Measurements from ENCODE around the gene CD300LB. TPM values are rescaled to one million over a fixed set of nuclear protein-coding genes. Genes with fewer than 3 reads are reported as not detected.

The CD300LB gene
- total RNA-seq, 4 donors from 2014 or later, result 0.16 TPM; not detected in 3

DNA sequence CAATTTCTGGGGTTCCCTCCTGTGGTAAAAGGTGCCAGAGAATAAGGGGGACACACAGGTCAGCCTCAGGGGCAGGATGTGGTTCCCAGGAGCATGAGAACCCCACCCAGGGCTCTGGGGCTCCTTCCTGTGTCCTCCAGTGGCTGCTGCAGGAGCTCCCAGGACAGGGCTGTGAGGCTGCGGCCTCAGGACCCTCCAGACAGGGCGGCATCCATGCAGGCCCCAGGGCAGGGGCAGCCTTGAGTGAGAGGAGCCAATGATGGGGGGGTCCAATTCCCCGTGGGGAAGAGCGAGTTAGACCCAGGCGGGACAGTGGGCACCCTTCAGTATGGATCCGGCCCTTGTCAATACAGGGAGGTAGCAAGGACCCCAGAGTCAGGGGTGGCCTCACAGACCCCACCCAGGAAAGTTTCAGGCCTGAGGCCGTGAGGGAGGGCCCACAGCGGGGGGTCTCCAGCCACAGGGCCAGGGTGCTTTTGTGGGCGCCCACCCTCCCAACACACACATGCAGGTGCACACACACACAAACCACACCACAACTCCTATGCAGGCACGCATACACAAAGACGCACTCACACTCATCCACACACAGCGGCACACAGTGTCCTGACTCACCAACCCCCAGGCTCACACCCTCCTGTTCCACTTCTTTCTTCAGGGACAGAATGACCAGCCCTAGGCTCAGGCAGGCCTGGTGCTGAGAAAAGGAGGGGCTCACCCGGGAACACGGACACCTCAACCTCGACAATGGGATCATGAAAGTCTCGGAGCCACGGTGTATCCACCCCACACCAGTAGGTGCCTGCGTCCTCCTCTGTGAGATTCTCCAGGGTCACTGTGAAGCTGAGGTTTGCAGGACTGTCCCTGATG is 12.9 kb upstream of the CD300LB start:
- Histone ChIP-seq H3K27me3 (peaks cover 0 to 3% (median 0%) of the 10 kb centered on the region in 3 donors), H3K36me3 (no peaks in the 10 kb centered on the region), H3K4me3 (no peak overlapping the region), H3K27ac (no peak overlapping the region), H3K4me1 (no peaks in the 10 kb centered on the region), H3K9me3 (no peaks in the 10 kb centered on the region)
- intact Hi-C loops (cut with DNase I; ENCODE audit: low total_unique reads) (no loop called here), in situ Hi-C loops (cut with MboI; ENCODE audit: low sequenced_read_pairs in 4 of 4) (no loop called here)
- DNase-seq (no peak), ATAC-seq (no peak)
- TF ChIP-seq, protein P1, sequence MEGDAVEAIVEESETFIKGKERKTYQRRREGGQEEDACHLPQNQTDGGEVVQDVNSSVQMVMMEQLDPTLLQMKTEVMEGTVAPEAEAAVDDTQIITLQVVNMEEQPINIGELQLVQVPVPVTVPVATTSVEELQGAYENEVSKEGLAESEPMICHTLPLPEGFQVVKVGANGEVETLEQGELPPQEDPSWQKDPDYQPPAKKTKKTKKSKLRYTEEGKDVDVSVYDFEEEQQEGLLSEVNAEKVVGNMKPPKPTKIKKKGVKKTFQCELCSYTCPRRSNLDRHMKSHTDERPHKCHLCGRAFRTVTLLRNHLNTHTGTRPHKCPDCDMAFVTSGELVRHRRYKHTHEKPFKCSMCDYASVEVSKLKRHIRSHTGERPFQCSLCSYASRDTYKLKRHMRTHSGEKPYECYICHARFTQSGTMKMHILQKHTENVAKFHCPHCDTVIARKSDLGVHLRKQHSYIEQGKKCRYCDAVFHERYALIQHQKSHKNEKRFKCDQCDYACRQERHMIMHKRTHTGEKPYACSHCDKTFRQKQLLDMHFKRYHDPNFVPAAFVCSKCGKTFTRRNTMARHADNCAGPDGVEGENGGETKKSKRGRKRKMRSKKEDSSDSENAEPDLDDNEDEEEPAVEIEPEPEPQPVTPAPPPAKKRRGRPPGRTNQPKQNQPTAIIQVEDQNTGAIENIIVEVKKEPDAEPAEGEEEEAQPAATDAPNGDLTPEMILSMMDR (IDR thresholded peaks at IDR 0.05 in 4 of 5, conservative IDR thresholded peaks at IDR 0.05 in 1 of 5), result no peak
- no peak for TF ChIP-seq POLR2A (IDR thresholded peaks at IDR 0.05)

DNA sequence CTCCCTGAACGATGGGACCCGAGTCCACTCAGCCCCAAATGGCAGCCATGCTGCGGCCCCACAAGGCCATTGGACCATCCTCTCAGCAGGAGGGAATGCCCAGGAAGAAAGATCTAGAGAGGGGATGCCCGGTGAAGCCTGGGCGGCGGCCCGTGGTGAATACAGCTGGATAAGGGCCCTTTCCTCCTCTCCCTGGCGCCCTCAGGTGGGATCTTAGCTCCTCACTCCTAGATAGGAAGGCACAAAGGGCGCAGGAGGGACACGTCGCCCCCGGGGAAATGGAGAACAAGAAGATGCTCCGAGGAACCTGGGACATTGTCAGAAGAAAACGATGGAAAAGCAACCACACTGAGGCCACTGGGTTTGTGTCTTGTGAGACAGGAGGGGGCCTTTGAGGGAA is 12.1 kb upstream of the CD300LB start:
- in situ Hi-C loops (cut with MboI; ENCODE audit: low sequenced_read_pairs in 4 of 4) (no loop called here), intact Hi-C loops (cut with DNase I; ENCODE audit: low total_unique reads) (no loop called here)
- no peak for ATAC-seq
- no peak for TF ChIP-seq POLR2A (IDR thresholded peaks at IDR 0.05)
- TF ChIP-seq, protein P1 (IDR thresholded peaks at IDR 0.05 in 4 of 5, conservative IDR thresholded peaks at IDR 0.05 in 1 of 5), result no peak
- Histone ChIP-seq H3K9me3 (no peaks in the 10 kb centered on the region), H3K4me3 (no peak overlapping the region), H3K36me3 (no peaks in the 10 kb centered on the region), H3K27ac (no peak overlapping the region), H3K27me3 (peaks cover 0 to under 1% (median 0%) of the 10 kb centered on the region in 3 donors), H3K4me1 (no peaks in the 10 kb centered on the region)
- DNase-seq, result no peak

DNA sequence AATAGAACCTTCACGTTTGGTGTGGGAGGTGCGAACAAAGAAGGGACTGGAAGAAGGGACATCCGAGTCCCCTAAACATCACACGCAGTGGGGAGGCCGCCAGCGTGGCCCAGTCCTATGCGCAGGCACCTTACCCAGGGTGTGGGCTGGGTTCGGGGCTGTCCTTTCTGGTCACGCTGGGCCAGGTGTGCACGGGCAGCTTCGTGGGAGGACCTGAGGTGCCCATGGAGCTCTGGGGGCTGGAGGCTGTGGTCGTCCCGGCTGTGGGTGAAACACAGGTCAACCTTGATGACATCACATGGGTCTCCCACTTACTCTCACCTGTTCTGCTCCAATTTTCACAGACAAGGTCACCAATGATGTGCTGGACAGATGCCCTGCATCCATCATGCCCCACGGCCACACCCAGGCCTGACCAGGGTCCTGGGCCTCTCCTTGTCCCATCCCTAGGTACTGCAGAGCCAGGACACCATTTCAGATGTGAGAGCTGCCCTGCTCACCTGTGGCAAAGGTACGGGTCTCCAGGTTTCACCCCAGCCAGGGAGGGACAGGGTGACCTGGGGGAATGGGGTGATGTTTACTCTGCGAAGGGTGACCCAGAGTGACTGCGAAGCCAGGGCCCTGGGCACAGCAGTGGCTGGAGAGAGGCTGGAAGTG is 11.6 kb upstream of the CD300LB start:
- no peaks in the 10 kb centered on the region for H3K4me1 ChIP-seq
- H3K27me3 ChIP-seq, result no peaks in the 10 kb centered on the region
- no peaks in the 10 kb centered on the region for H3K9me3 ChIP-seq
- H3K27ac ChIP-seq, result no peak overlapping the region
- H3K4me3 ChIP-seq, result no peak overlapping the region
- in situ Hi-C loops (cut with MboI; ENCODE audit: low sequenced_read_pairs in 4 of 4) (no loop called here), intact Hi-C loops (cut with DNase I; ENCODE audit: low total_unique reads) (no loop called here)
- ATAC-seq (no peak), DNase-seq (no peak)
- H3K36me3 ChIP-seq, result no peaks in the 10 kb centered on the region
- TF ChIP-seq, protein P1 (IDR thresholded peaks at IDR 0.05 in 4 of 5, conservative IDR thresholded peaks at IDR 0.05 in 1 of 5), result no peak
- no peak for TF ChIP-seq POLR2A (IDR thresholded peaks at IDR 0.05)

DNA sequence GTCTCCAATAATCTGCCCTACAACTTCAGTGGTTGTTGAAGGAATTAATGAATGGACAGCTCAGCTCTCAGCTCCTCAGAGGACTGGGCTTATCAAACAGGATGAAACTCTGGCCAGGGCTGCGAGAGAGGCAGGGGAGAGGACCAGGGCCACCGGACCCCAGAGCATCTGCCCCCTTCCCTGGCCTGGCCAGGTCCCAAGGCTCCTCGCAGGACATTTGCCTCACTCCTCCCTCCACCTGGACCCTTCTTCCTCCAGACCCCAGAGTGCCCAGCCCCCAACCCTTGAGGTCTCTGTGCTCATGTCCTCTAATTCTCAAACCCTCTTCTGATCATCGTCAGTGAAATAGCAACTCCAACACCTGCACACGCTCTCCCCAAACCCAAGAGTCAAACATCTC is 10.9 kb upstream of the CD300LB start:
- no peak for DNase-seq
- no peak for ATAC-seq
- Histone ChIP-seq H3K36me3 (no peaks in the 10 kb centered on the region), H3K9me3 (no peaks in the 10 kb centered on the region), H3K27me3 (no peaks in the 10 kb centered on the region), H3K4me3 (no peak overlapping the region), H3K27ac (no peak overlapping the region), H3K4me1 (no peaks in the 10 kb centered on the region)
- TF ChIP-seq POLR2A (IDR thresholded peaks at IDR 0.05), result no peak
- TF ChIP-seq, protein P1 (IDR thresholded peaks at IDR 0.05 in 4 of 5, conservative IDR thresholded peaks at IDR 0.05 in 1 of 5), result no peak
- in situ Hi-C loops (cut with MboI; ENCODE audit: low sequenced_read_pairs in 4 of 4) (no loop called here), intact Hi-C loops (cut with DNase I; ENCODE audit: low total_unique reads) (no loop called here)
